ENCODE results near the gene PFKP. TPM values are rescaled to one million over a fixed set of nuclear protein-coding genes. Genes with fewer than 3 reads are reported as not detected.
A peak's percentile ranks its signal among the peaks of the same experiment; 100 is the strongest.

The PFKP gene
- total RNA-seq, 4 donors from 2014 or later, result 54.9 to 79.3 (median 65.5) TPM

DNA sequence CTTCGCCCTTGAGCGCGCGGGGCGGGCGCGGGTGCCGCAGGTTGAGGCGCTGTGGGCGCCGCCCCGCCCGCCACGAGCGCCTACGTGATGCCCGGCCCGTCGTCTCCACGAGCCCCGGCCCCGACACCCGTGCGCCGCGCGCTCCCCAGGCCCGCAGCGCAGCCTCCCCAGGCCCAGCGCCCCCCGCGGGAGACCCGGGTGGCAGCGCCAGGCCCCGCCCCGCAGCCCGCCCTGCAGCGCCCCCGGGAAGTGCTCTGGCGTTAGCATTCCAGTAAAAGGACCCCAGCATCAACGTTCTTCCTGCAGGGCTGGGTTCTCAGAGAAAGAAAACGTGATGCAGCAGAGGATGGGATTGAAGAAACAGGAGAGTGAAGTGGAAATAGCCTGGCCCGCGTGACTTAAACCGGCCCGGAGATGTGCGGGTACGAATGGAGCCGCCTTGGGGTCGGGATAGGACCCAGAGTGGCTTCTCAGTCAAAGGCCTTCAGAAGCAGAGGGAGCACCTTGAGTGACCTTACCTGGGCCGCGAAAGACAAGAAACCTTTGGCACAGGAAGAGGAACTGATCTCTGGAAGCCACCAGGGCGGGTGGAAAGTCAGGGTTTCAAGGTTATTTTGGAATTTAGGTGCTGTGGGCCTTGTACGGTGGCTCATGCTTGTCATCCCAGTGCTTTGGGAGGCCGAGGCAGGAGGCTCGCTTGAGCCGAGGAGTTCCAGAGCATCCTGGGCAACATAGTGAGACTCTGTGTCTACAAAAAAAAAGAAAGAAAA, 1.8 kb downstream of the PFKP start:
- TF ChIP-seq, protein P1, sequence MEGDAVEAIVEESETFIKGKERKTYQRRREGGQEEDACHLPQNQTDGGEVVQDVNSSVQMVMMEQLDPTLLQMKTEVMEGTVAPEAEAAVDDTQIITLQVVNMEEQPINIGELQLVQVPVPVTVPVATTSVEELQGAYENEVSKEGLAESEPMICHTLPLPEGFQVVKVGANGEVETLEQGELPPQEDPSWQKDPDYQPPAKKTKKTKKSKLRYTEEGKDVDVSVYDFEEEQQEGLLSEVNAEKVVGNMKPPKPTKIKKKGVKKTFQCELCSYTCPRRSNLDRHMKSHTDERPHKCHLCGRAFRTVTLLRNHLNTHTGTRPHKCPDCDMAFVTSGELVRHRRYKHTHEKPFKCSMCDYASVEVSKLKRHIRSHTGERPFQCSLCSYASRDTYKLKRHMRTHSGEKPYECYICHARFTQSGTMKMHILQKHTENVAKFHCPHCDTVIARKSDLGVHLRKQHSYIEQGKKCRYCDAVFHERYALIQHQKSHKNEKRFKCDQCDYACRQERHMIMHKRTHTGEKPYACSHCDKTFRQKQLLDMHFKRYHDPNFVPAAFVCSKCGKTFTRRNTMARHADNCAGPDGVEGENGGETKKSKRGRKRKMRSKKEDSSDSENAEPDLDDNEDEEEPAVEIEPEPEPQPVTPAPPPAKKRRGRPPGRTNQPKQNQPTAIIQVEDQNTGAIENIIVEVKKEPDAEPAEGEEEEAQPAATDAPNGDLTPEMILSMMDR (IDR thresholded peaks at IDR 0.05), result no peak
- TF ChIP-seq POLR2A (IDR thresholded peaks at IDR 0.05), result no peak
- DNase-seq (ENCODE audit: low spot score in 2 of 2), result no peak
- WGBS, 2 donors, result 31 to 32% methylated on average over 27 to 30 of the region's 57 CpGs
- intact Hi-C loops (cut with DNase I; ENCODE audit: low total_unique reads), result no loop called here
- peak overlapping the region; percentile 85 for H3K4me3 ChIP-seq (ENCODE audit: low read depth, poor library complexity, severe bottlenecking)

DNA sequence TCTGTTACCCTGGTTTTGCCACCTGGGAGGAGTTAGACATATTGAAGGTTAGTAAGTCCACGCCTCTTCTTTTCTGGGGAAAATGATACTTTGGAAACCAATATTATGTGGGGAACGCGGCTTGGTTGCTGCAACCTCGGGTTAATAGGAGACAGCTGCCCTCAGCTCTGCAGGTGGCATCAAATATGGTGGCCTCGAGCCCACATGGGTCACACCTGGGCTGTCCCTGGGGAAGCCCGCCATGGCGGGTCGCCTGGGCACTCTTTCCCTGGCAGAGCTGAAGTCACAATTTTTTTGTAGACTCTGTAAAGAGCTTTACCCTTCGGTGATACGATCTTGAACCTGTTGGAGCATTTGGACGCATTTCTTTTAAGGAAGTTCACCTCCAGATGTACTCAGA, 2.5 kb downstream of the PFKP start:
- TF ChIP-seq, protein P1 (IDR thresholded peaks at IDR 0.05), result no peak
- TF ChIP-seq POLR2A (IDR thresholded peaks at IDR 0.05), result no peak
- 92 to 96% methylated on average over 11 of the region's 11 CpGs for WGBS, 2 donors
- no peak overlapping the region for H3K4me3 ChIP-seq (ENCODE audit: low read depth, poor library complexity, severe bottlenecking)
- intact Hi-C loops (cut with DNase I; ENCODE audit: low total_unique reads), result no loop called here
- no peak for DNase-seq (ENCODE audit: low spot score in 2 of 2)

DNA sequence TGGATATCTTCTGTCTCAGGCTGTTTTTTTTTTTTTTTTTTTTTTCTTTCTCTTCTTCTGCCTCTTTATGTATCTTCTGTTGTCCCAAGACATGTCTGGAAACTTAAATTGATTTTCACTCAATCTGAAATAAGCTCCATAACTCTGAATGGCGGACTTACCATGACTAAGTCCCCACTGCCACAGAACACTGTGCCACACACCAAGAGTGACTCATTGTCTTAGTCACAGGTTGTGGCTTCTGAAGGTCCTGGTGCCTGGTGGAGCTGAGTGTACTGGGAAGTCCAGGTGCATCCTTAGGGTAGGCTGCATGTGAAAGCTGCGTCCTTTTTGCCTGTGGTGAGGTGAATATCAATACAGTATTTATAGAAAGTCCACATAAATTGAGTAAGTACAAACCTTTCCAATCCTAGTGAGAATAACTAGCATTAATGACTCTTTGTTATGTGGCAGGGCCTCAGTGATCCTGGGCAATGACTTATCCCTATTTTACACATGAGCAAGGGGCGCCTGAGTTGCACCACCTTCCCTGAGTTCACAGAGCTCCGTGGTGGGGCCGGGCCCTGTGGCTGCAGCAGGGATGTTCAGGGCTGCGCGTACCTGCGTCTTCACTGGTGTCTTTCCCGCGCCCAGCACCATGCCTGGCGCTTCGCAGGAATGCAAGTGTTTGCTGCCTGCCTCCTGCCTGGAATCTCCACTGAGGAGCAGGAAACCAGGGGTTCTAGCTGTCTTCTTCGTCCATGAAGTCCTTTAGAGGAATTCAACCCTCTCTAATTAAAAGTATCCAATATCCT, 4.3 kb downstream of the PFKP start:
- TF ChIP-seq POLR2A (IDR thresholded peaks at IDR 0.05), result no peak
- TF ChIP-seq, protein P1 (IDR thresholded peaks at IDR 0.05), result no peak
- 93 to 96% methylated on average over 13 of the region's 13 CpGs for WGBS, 2 donors
- DNase-seq (ENCODE audit: low spot score in 2 of 2), result no peak
- no peak overlapping the region for H3K4me3 ChIP-seq (ENCODE audit: low read depth, poor library complexity, severe bottlenecking)
- intact Hi-C loops (cut with DNase I; ENCODE audit: low total_unique reads), result no loop called here

DNA sequence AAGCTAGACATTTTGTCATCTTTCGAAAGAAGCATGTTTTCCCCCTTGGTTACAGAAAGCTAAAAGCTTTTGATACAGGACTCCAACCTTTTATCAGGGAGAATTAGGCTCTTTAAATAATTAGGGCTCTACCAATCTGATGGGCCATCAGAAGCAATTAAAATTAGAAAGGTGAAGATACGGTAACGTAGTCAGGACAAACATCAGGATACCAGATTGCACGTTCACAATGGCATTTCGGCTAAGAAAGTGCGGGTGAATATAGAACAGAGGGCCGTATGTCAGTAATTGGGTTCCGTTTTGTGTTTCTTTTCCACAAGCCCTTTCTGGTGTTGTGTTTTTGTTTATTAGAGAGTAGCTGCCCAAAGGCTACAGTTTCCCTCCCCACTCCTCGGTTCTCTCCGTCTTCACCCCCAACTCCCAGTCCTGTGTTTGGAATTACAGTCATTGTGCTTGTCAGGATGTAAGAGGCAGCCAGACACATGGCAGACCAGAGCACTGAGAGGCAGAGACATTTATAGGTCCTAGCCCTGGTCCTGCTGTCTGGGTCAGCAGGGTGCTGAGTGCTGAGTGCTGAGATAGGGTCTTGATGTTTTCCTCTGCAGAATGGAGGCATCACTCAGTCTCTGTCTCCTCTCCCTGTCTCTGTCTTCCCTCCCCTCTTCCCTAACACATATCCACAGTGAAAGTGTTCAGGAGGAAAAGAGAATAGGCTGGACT, 5.5 kb downstream of the PFKP start:
- 94 to 97% methylated on average over 10 of the region's 10 CpGs for WGBS, 2 donors
- DNase-seq (ENCODE audit: low spot score in 2 of 2), result no peak
- intact Hi-C loops (cut with DNase I; ENCODE audit: low total_unique reads), result no loop called here
- no peak overlapping the region for H3K4me3 ChIP-seq (ENCODE audit: low read depth, poor library complexity, severe bottlenecking)
- TF ChIP-seq POLR2A (IDR thresholded peaks at IDR 0.05), result no peak

DNA sequence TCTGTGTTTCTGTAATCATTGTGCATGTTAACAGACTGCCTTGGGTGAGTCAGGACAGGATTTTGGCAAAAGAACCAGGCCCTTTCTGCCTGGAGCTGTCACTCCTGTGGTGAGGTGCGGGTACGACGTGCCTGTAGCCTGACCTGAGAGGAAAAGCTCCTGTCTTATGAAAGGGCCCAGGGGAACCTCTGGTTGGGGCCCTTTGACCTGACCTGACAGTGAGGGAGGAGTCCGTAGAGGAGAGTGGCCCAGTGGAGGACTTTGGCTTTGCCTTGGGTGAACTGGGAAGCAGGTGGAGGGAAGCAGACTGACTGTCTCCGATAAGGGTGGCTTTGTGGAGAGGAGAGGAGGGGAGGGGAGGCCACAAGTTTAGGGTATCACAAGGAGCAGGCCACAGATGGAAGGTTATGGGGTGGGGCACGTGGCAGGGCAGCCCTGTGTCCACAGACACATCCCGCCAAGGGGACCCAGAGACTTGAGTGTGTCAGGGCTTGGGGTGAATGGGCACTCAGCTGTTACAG, 6.9 kb downstream of the PFKP start:
- TF ChIP-seq POLR2A (IDR thresholded peaks at IDR 0.05), result no peak
- TF ChIP-seq, protein P1 (IDR thresholded peaks at IDR 0.05), result no peak
- WGBS, 2 donors, result 62 to 67% methylated on average over 7 of the region's 7 CpGs
- intact Hi-C loops (cut with DNase I; ENCODE audit: low total_unique reads), result no loop called here

More for the DNA sequence above, 6.9 kb downstream of the PFKP start:
- DNase-seq (ENCODE audit: low spot score in 2 of 2), result no peak
- H3K4me3 ChIP-seq (ENCODE audit: low read depth, poor library complexity, severe bottlenecking), result no peak overlapping the region

All from lower leg skin (tissue), 4 donors.